Erythroblast (primary cell): ENCODE measurements around the gene SF3B4.
"Not testable (repeated sequence)": the region's sequence is repeated elsewhere in the genome, so short reads cannot be mapped to it uniquely, and the experiment has no call there.

Experiments used
- DNase-seq, 2 experiments: peaks; one replicate each; lab custom pipeline; 2025; lab: John Stamatoyannopoulos, UW
- GATA1 ChIP-seq: IDR thresholded peaks from 2 replicates; pipeline ENCODE4 v1.6.1; 2011; ENCODE audit warnings: low read depth, mild to moderate bottlenecking, control low read depth, low read length, moderate library complexity
- POLR2A ChIP-seq: IDR thresholded peaks from 2 replicates; pipeline ENCODE4 v1.6.1; 2011; ENCODE audit warnings: mild to moderate bottlenecking, low read length

SF3B4 gene

GRCh38 chr1:149927563-149928400, at the start of gene SF3B4:
TSS of gene SF3B4 (minus strand) at chr1:149927803. CDS start at chr1:149927759, 44 bp downstream.
- TF ChIP-seq GATA1: no peak
- TF ChIP-seq POLR2A: peak; percentile 98
- peak; percentile 96 to 97 for DNase-seq

GRCh38 chr1:149977345-149977744, 49.7 kb upstream of the SF3B4 start:
- DNase-seq: no peak
- TF ChIP-seq GATA1 (no peak), POLR2A (no peak)

DNA sequence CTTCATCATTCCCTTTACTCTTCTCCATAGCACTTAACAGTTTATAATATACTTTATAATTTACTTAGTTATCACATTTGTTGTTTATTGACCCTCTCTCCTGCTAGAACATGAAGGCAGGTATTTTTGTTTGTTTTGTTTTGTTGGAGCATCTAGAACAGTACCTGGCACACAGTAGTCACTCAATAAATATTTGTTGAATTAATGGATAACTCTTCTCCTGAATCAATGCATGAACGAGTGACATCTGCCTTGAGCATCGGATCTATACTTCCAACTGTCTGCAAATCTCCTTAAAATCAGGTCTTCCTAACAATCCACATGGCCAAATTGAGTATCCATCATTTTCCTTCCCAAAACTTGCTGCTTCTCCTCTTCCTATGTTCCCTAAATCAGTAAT, 44.9 kb upstream of the SF3B4 start:
- no peak for TF ChIP-seq GATA1
- TF ChIP-seq POLR2A: no peak
- DNase-seq: no peak

GRCh38 chr1:149967646-149968045, 40.0 kb upstream of the SF3B4 start:
- no peak for DNase-seq
- TF ChIP-seq GATA1: no peak
- no peak for TF ChIP-seq POLR2A

GRCh38 chr1:149967041-149967440, 39.4 kb upstream of the SF3B4 start:
- DNase-seq: no peak
- no peak for TF ChIP-seq POLR2A
- no peak for TF ChIP-seq GATA1

DNA sequence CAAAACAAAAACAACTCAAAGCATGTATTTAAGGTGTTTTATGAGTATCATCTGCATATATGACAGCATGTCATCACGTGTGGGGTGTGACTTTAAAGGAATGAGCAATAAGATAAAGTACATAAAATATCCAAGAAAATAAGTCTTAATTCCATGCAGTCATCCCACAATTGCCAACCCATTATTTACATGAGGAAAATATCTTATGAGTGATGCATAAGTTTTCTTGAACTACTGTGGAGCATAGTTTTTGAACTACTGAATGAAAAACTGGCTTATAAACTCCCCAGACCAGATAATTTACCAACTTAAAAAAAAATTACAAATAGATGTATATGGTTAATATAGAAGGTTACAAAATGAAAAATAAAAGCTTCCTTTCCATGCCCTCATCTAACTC, 38.8 kb upstream of the SF3B4 start:
- no peak for DNase-seq
- no peak for TF ChIP-seq GATA1
- no peak for TF ChIP-seq POLR2A

- no peak for TF ChIP-seq POLR2A
- TF ChIP-seq GATA1: no peak
- DNase-seq: no peak
These were observed 37.8 kb upstream of the SF3B4 start for GRCh38 chr1:149965440-149965839.

DNA sequence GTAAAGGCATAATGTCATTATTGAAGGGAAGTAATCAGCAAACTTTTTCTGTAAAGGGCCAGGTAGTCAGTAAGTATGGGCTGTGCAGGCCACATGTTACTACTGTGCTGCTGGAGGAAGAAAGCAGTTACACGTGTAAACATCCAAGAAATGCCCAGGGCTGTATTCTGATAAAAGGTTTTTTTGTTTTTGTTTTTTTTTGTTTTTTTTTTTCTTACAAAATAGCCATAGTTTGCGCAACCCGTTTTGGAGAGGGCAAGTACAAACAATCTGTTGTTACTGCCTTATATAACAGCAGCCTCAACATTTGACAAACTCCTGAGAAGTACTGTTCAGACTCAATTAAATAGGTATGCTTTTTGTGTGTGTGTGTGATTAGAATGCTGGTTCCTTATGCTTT, 35.8 kb upstream of the SF3B4 start:
- TF ChIP-seq GATA1: no peak
- TF ChIP-seq POLR2A: no peak
- DNase-seq: no peak

DNA sequence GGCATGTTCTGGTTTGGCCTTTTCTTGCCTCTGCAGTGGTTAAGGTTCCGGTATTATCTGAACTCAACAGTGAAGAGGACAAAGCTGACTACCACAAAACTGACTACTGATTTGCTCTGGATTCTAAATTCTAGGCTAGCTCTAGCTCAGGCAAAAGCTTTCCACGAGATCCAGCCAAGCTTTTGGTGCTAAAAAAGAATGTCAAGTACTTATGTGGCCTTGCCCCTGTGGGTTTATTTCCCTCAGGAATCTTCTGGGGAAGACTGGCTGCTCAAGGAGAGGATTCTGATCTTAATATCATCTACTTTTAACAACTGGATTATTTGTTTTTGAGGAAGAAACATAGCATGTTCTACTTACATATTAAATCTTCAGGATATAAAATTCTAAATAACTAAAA, 35.1 kb upstream of the SF3B4 start:
- DNase-seq: no peak
- no peak for TF ChIP-seq GATA1
- TF ChIP-seq POLR2A: no peak

- no peak for TF ChIP-seq GATA1
- TF ChIP-seq POLR2A: no peak
- DNase-seq: peak; percentile 75 to 82
These were observed 34.5 kb upstream of the SF3B4 start for GRCh38 chr1:149962039-149962647.

DNA sequence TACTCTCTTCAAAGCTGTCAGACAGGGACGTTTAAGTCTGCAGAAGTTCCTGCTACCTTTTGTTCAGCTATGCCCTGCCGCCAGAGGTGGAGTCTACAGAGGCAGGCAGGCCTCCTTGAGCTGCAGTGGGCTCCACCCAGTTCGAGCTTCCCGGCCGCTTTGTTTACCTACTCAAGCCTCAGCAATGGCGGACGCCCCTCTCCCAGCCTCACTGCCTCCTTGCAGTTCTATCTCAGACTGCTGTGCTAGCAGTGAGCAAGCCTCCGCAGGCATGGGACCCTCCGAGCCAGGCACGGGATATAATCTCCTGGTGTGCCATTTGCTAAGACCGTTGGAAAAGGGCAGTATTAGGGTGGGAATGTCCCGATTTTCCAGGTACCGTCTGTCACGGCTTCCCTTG, 29.9 kb upstream of the SF3B4 start:
- DNase-seq: not testable (repeated sequence)

DNA sequence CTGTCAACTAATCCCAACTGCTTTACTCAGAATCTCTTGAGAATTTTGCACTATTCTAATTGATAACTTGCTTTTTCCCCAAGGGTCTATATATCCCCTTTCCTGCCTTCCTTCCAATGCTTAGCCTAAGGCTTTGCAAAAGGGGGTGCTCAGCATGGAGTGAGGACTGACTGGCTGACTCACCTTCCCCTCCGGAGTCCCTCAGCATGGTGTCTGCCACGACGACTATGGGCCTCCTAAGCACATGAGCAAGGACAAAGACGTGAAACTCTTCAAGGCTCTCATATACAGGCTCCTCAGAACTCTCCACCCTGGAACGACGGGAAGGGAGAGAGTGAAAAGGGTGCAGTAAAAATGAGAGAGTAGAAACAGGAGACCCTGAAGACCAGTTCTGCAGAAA, 22.3 kb upstream of the SF3B4 start:
- TF ChIP-seq GATA1 (no peak), POLR2A (no peak)
- DNase-seq: no peak

DNA sequence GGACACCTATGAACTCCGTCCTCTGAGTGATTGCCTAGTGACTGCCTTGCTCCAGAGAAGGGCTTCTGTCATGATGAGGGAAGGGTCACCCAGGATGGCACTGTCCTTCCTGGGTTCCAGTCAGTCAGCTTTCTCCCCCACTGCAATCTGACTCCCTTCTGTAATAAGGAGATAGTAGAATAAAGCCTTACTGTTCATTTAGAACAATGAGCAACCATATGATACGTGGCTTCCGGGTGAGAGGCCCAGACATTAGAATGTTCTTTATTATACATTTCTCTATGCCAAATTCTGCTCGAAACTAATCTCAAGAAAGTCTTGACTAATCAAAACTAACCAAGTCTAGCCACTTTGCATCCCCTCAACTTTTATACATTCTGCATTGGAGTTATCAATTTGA, 17.6 kb upstream of the SF3B4 start:
- TF ChIP-seq GATA1: no peak
- no peak for TF ChIP-seq POLR2A
- DNase-seq: no peak

DNA sequence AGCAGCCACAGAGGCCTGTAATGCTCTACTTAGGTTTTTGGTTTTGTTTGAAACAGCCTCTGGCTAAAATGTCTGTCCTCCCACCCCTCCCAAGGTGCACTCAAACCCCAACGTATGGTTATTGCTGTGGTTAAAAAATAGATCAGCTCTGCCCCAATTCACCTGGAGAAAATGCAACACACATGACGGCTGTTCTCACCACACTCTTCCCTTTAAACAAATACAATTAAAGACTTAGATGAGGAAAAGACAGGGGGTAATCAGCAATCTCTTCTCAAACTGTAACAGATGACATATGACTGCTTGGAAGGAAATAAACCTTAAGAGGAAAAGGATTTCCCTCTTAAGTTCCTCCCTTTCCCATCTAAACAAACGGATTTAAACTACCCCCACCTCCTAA, 15.3 kb upstream of the SF3B4 start:
- TF ChIP-seq POLR2A (no peak), GATA1 (no peak)
- no peak for DNase-seq
